ENCODE data around the gene NAA20.

Gene NAA20

GRCh38 chr20:19986419-19986818 lies 30.7 kb upstream of the NAA20 start:
- H3K9ac ChIP-seq: no peak overlapping the region
- no peaks in the 10 kb centered on the region for H3K79me2 ChIP-seq (ENCODE audit: insufficient read depth, low read depth)
- no peaks in the 10 kb centered on the region for H3K4me1 ChIP-seq (ENCODE audit: low read depth, poor library complexity, severe bottlenecking)
- no peak overlapping the region for H3K4me2 ChIP-seq
- no peaks in the 10 kb centered on the region for H4K20me1 ChIP-seq (ENCODE audit: insufficient read depth)
- H3K4me3 ChIP-seq (IDR thresholded peaks at IDR 0.05; ENCODE audit: insufficient read depth, low read depth, low read length): no peak overlapping the region
- no peaks in the 10 kb centered on the region for H3K36me3 ChIP-seq (ENCODE audit: insufficient read depth)
- H3K27me3 ChIP-seq (ENCODE audit: insufficient read depth, low read depth): no peaks in the 10 kb centered on the region
- H3K27ac ChIP-seq: no peak overlapping the region
- TF ChIP-seq, protein P1, sequence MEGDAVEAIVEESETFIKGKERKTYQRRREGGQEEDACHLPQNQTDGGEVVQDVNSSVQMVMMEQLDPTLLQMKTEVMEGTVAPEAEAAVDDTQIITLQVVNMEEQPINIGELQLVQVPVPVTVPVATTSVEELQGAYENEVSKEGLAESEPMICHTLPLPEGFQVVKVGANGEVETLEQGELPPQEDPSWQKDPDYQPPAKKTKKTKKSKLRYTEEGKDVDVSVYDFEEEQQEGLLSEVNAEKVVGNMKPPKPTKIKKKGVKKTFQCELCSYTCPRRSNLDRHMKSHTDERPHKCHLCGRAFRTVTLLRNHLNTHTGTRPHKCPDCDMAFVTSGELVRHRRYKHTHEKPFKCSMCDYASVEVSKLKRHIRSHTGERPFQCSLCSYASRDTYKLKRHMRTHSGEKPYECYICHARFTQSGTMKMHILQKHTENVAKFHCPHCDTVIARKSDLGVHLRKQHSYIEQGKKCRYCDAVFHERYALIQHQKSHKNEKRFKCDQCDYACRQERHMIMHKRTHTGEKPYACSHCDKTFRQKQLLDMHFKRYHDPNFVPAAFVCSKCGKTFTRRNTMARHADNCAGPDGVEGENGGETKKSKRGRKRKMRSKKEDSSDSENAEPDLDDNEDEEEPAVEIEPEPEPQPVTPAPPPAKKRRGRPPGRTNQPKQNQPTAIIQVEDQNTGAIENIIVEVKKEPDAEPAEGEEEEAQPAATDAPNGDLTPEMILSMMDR (conservative IDR thresholded peaks at IDR 0.05; ENCODE audit: low read depth, low read length): no peak
- H2AFZ ChIP-seq (ENCODE audit: low read depth): no peak overlapping the region

- Histone ChIP-seq H3K27me3 (ENCODE audit: insufficient read depth, low read depth) (no peaks in the 10 kb centered on the region), H3K9ac (no peak overlapping the region), H3K4me2 (no peak overlapping the region), H3K79me2 (ENCODE audit: insufficient read depth, low read depth) (no peaks in the 10 kb centered on the region), H3K4me3 (IDR thresholded peaks at IDR 0.05; ENCODE audit: insufficient read depth, low read depth, low read length) (no peak overlapping the region), H4K20me1 (ENCODE audit: insufficient read depth) (no peaks in the 10 kb centered on the region), H2AFZ (ENCODE audit: low read depth) (no peak overlapping the region), H3K36me3 (ENCODE audit: insufficient read depth) (no peaks in the 10 kb centered on the region), H3K4me1 (ENCODE audit: low read depth, poor library complexity, severe bottlenecking) (peaks cover 6% of the 10 kb centered on the region), H3K27ac (no peak overlapping the region)
- TF ChIP-seq, protein P1 (conservative IDR thresholded peaks at IDR 0.05; ENCODE audit: low read depth, low read length): no peak
Observed at GRCh38 chr20:19987046-19987445, 30.1 kb upstream of the NAA20 start.

GRCh38 chr20:19990850-19991249 lies 26.3 kb upstream of the NAA20 start:
- Histone ChIP-seq H3K27ac (no peak overlapping the region), H3K4me2 (no peak overlapping the region), H3K9ac (no peak overlapping the region), H3K4me1 (ENCODE audit: low read depth, poor library complexity, severe bottlenecking) (peaks cover 18% of the 10 kb centered on the region), H4K20me1 (ENCODE audit: insufficient read depth) (no peaks in the 10 kb centered on the region), H3K79me2 (ENCODE audit: insufficient read depth, low read depth) (no peaks in the 10 kb centered on the region), H3K4me3 (IDR thresholded peaks at IDR 0.05; ENCODE audit: insufficient read depth, low read depth, low read length) (no peak overlapping the region), H3K36me3 (ENCODE audit: insufficient read depth) (no peaks in the 10 kb centered on the region), H2AFZ (ENCODE audit: low read depth) (no peak overlapping the region), H3K27me3 (ENCODE audit: insufficient read depth, low read depth) (no peaks in the 10 kb centered on the region)
- TF ChIP-seq, protein P1 (conservative IDR thresholded peaks at IDR 0.05; ENCODE audit: low read depth, low read length): no peak

GRCh38 chr20:19991308-19991707 lies 25.9 kb upstream of the NAA20 start:
- H3K9ac ChIP-seq: no peak overlapping the region
- TF ChIP-seq, protein P1 (conservative IDR thresholded peaks at IDR 0.05; ENCODE audit: low read depth, low read length): no peak
- no peak overlapping the region for H2AFZ ChIP-seq (ENCODE audit: low read depth)
- H3K27me3 ChIP-seq (ENCODE audit: insufficient read depth, low read depth): no peaks in the 10 kb centered on the region
- H3K4me1 ChIP-seq (ENCODE audit: low read depth, poor library complexity, severe bottlenecking): peaks cover 18% of the 10 kb centered on the region
- no peaks in the 10 kb centered on the region for H3K36me3 ChIP-seq (ENCODE audit: insufficient read depth)
- no peak overlapping the region for H3K4me2 ChIP-seq
- no peak overlapping the region for H3K27ac ChIP-seq
- H3K4me3 ChIP-seq (IDR thresholded peaks at IDR 0.05; ENCODE audit: insufficient read depth, low read depth, low read length): no peak overlapping the region
- H3K79me2 ChIP-seq (ENCODE audit: insufficient read depth, low read depth): no peaks in the 10 kb centered on the region
- H4K20me1 ChIP-seq (ENCODE audit: insufficient read depth): no peaks in the 10 kb centered on the region

Measured in KMS-11 (cell line).